SK-N-MC (cell line): ENCODE results near the gene YWHAH.

Experiments
- DNase-seq: peaks from one replicate; pipeline ENCODE4 v3.0.0-alpha.2; 2011; ENCODE audit warnings: low read depth, low spot score
- H3K27ac ChIP-seq: fragments of 200-600 bp; sonication (generic); 2 replicates; pipeline ENCODE4 v1.5.1; 2016; ENCODE audit warnings: mixed run types
- H3K36me3 ChIP-seq: fragments of 200-600 bp; sonication (generic); 2 replicates; pipeline ENCODE4 v1.6.1; 2017; ENCODE audit warnings: antibody characterized with exemption, low read length, mixed read lengths; ENCODE audit not compliant: insufficient read depth
- H3K4me3 ChIP-seq: fragments of 200-600 bp; sonication (generic); 2 replicates; pipeline ENCODE4 v1.5.1; 2016
- H3K9ac ChIP-seq: fragments of 200-600 bp; sonication (generic); 2 replicates; pipeline ENCODE4 v1.8.0; 2017; ENCODE audit warnings: mixed run types, mixed read lengths; ENCODE audit not compliant: insufficient read length
- H3K9me3 ChIP-seq: fragments of 200-600 bp; sonication (generic); 2 replicates; pipeline ENCODE4 v1.6.1; 2017; ENCODE audit warnings: low read depth, mild to moderate bottlenecking, antibody characterized with exemption, low read length, moderate library complexity, mixed read lengths
- EZH2 ChIP-seq: fragments of 200-600 bp; sonication (generic); IDR thresholded peaks from one replicate; pipeline ENCODE4 v1.6.1; 2017; ENCODE audit warnings: antibody characterized with exemption
- FOXP2 ChIP-seq: optimal IDR thresholded peaks from 2 replicates; pipeline ENCODE3; 2011; ENCODE audit warnings: mild to moderate bottlenecking, moderate library complexity; ENCODE audit not compliant: insufficient read depth; ENCODE audit errors: extremely low read length, control extremely low read depth
- POLR2AphosphoS5 ChIP-seq: IDR thresholded peaks from 2 replicates; pipeline ENCODE4 v1.6.1; 2012; ENCODE audit warnings: mild to moderate bottlenecking, low read depth, low read length, borderline replicate concordance

Gene YWHAH

DNA sequence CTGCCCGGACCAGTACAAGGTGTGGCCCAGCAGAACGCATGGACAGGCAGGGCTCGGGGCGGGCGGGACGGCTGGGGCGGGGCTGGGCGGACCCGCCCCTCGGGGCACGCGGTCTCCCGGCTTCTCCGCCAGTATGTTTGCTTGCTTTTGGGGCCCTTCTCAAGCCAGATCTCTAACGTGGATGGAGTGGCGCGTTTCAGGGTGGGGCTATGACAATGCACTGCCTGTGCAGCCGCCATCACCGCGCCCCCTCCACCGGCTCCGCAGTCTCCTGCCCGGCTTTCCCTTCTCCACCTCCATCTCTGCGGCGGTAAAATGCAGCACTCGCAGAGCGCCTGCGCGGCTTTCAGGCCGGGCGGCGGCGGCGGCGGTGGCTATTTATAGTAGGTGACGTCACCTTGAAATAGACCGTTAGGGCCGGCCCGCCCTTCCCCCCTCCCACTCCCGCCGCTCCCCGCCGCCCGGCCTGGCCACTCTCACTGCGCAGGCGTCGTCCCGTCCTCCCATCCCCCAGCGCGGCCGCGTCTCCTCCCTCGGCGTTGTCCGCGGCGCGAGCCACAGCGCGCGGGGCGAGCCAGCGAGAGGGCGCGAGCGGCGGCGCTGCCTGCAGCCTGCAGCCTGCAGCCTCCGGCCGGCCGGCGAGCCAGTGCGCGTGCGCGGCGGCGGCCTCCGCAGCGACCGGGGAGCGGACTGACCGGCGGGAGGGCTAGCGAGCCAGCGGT lies at the start of gene YWHAH:
Gene YWHAH, plus strand, starts transcription at position 558 of the 722 bp plus-strand sequence. CDS start 199 bp downstream, outside the sequence.
- Histone ChIP-seq H3K9ac (peak within 1 kb of the TSS; percentile 92), H3K36me3 (peaks cover 33% of the 10 kb centered on the region), H3K27ac (peak within 1 kb of the TSS; percentile 75), H3K4me3 (peak within 1 kb of the TSS; percentile 98), H3K9me3 (no peaks in the 10 kb centered on the region)
- peak; percentile 76 for TF ChIP-seq POLR2AphosphoS5
- TF ChIP-seq FOXP2 = no peak
- TF ChIP-seq EZH2 = no peak
- DNase-seq = no peak

DNA sequence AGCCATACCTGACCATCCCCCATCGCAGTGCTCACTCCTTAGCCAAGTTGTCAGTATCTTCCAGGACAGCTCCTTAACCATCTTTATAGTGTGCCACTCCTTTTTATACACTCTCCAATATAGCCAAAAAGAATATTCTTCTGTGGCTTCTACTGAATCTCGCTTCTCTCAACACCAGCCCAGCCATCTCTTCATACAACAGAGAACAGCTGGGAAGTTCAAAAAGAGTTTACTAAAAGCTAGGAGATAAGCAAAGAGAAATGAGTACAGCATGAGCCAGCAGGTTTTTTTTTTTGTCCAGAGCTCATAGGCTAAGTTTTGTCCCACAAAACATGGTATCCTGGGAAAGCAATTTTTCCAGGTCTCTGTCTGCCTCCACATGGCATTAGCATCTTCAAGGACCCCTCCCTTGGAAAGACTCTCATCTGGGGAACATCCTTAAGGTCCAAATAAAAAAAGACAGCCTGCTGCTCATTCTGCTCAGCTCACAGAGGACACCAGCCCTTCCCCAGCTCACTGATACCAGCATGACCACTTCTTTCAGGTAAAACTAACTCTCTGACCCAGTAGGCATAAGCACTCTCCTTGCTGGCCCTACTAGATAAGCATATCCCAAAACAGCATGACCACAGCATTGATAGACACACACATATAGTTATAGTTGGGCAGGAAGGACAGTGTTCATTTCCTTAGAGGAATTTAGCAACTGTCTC lies 48.8 kb upstream of the YWHAH start:
- Histone ChIP-seq H3K9ac (no peak overlapping the region), H3K36me3 (peaks cover 5% of the 10 kb centered on the region; the same call in 1 of the 2 replicates), H3K9me3 (no peaks in the 10 kb centered on the region), H3K4me3 (no peak overlapping the region), H3K27ac (no peak overlapping the region)
- DNase-seq = no peak
- TF ChIP-seq EZH2 (no peak), POLR2AphosphoS5 (no peak), FOXP2 (no peak)

- no peak overlapping the region for H3K27ac ChIP-seq
- DNase-seq = no peak
- peaks cover 5% of the 10 kb centered on the region; the same call in 1 of the 2 replicates for H3K36me3 ChIP-seq
- no peak overlapping the region for H3K9ac ChIP-seq
- H3K4me3 ChIP-seq = no peak overlapping the region
- no peaks in the 10 kb centered on the region for H3K9me3 ChIP-seq
- TF ChIP-seq FOXP2 (no peak), EZH2 (no peak), POLR2AphosphoS5 (no peak)
These were observed 47.9 kb upstream of the YWHAH start for GRCh38 chr22:31896472-31896871.

DNA sequence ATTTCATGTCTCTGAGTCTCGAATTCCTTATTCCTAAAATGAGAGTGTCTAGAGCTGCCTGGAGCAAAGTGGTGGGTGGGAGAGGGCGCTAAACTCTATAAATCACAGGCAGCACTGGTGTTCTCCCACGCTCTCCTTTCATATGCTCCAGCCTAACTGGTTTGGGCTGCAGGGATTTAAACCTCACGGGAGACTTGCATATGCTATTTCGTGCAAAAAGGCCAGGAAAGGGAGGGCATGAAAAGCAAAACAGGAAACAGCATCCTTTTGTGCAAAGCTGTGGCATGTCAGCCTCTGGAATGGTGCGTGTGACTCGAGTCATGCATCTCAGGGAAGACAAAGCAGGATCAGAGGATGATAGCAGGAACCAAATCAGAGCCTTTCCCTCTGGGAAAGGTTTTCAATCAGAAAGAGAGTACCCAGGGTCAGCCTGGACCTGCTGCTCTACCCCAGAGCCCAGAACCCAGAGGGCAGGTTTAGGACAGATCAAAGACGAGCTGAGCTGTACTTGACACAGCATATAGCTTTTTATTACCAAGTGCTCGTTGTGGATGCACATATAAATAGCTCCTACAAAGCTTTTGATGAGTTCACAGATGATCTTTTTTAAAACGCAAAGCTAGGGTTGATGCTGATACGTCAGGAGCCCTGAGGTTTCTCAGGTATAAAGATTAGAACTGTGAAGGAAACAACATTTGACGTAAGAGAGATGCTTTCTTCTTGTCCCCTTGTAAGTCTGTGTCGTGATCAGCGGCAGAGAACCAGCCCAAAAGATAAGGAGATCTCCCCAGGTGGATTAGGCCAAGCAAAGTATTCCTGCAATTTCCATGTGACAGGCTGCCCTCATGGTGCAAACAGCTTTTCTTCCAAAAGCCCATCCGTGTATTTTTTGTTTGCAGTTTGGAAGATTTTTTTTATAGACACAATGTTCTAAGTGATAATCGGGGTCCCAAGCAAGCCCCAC lies 46.2 kb upstream of the YWHAH start:
- TF ChIP-seq EZH2 = no peak
- TF ChIP-seq POLR2AphosphoS5 = no peak
- no peak for TF ChIP-seq FOXP2
- DNase-seq = no peak
- H3K9me3 ChIP-seq = no peaks in the 10 kb centered on the region
- H3K9ac ChIP-seq = no peak overlapping the region
- H3K36me3 ChIP-seq = peaks cover 5% of the 10 kb centered on the region; the same call in 1 of the 2 replicates
- H3K27ac ChIP-seq = no peak overlapping the region
- H3K4me3 ChIP-seq = no peak overlapping the region

GRCh38 chr22:31898926-31899325 lies 45.4 kb upstream of the YWHAH start:
- TF ChIP-seq FOXP2 = no peak
- TF ChIP-seq EZH2 = no peak
- TF ChIP-seq POLR2AphosphoS5 = no peak
- Histone ChIP-seq H3K9ac (no peak overlapping the region), H3K27ac (no peak overlapping the region), H3K36me3 (peaks cover 5% of the 10 kb centered on the region; the same call in 1 of the 2 replicates), H3K9me3 (no peaks in the 10 kb centered on the region), H3K4me3 (no peak overlapping the region)
- DNase-seq = no peak

GRCh38 chr22:31899669-31900068 lies 44.7 kb upstream of the YWHAH start:
- Histone ChIP-seq H3K36me3 (peaks cover 5% of the 10 kb centered on the region; the same call in 1 of the 2 replicates), H3K27ac (no peak overlapping the region), H3K4me3 (no peak overlapping the region), H3K9me3 (no peaks in the 10 kb centered on the region), H3K9ac (no peak overlapping the region)
- TF ChIP-seq EZH2 (no peak), FOXP2 (no peak), POLR2AphosphoS5 (no peak)
- no peak for DNase-seq

GRCh38 chr22:31901388-31902137 lies 42.8 kb upstream of the YWHAH start:
- Histone ChIP-seq H3K4me3 (no peak overlapping the region), H3K9me3 (no peaks in the 10 kb centered on the region), H3K27ac (no peak overlapping the region), H3K9ac (no peak overlapping the region), H3K36me3 (no peaks in the 10 kb centered on the region; the same call in 1 of the 2 replicates)
- TF ChIP-seq EZH2 (no peak), FOXP2 (no peak), POLR2AphosphoS5 (no peak)
- DNase-seq = no peak
